GM19351 (cell line): Measurements from ENCODE around the gene SOCS1.

ENCODE experiments used
- ATAC-seq: cut with Tn5 transposase; IDR thresholded peaks from one replicate; pipeline ENCODE4 v1.9.1; 2021; ENCODE audit warnings: mild to moderate bottlenecking, moderate library complexity; ENCODE audit not compliant: unreplicated experiment

SOCS1 gene

GRCh38 chr16:11285842-11286241 lies 29.8 kb upstream of the SOCS1 start:
- ATAC-seq: no peak

GRCh38 chr16:11283820-11284248 lies 27.8 kb upstream of the SOCS1 start:
- ATAC-seq: no peak

- ATAC-seq: no peak
Observed at GRCh38 chr16:11280616-11281522, 24.9 kb upstream of the SOCS1 start, which contains the start of gene PRM1. PRM1 (minus strand) TSS chr16:11281330; CDS start chr16:11281238, 92 bp downstream.

GRCh38 chr16:11278681-11279628 lies 23.0 kb upstream of the SOCS1 start:
- no peak for ATAC-seq

- no peak for ATAC-seq
Observed at GRCh38 chr16:11277607-11278337, 21.8 kb upstream of the SOCS1 start.

GRCh38 chr16:11276896-11277593 lies 21.0 kb upstream of the SOCS1 start:
- no peak for ATAC-seq

GRCh38 chr16:11276143-11276895 lies 20.3 kb upstream of the SOCS1 start, which contains the start of gene PRM2:
PRM2 (minus strand) TSS chr16:11276480; CDS start chr16:11276370, 110 bp downstream.
- ATAC-seq: no peak

GRCh38 chr16:11274964-11275363 lies 19.0 kb upstream of the SOCS1 start:
- ATAC-seq: no peak

- ATAC-seq: no peak
Observed at GRCh38 chr16:11273721-11274324, 17.8 kb upstream of the SOCS1 start.

- ATAC-seq: no peak
Observed at GRCh38 chr16:11272921-11273720, 17.1 kb upstream of the SOCS1 start, which contains the start of gene PRM3. PRM3 (minus strand) TSS chr16:11273629; CDS start chr16:11273595, 34 bp downstream.

GRCh38 chr16:11272484-11272883 lies 16.5 kb upstream of the SOCS1 start:
- no peak for ATAC-seq

GRCh38 chr16:11271610-11272009 lies 15.6 kb upstream of the SOCS1 start:
- ATAC-seq: no peak

GRCh38 chr16:11270602-11271162 lies 14.7 kb upstream of the SOCS1 start:
- ATAC-seq: no peak

GRCh38 chr16:11268921-11269375 lies 12.9 kb upstream of the SOCS1 start, which contains the start of gene TNP2:
TNP2 (minus strand) TSS chr16:11269325; CDS start chr16:11269262, 63 bp downstream.
- no peak for ATAC-seq

GRCh38 chr16:11265124-11265523 lies 9.1 kb upstream of the SOCS1 start:
- no peak for ATAC-seq

- no peak for ATAC-seq
Observed at GRCh38 chr16:11264155-11264832, 8.3 kb upstream of the SOCS1 start.

- no peak for ATAC-seq
Observed at GRCh38 chr16:11263737-11264136, 7.7 kb upstream of the SOCS1 start.
